Pancreas (tissue), 10 donors: ENCODE results near the gene CEP55. TPM values are rescaled to one million over a fixed set of nuclear protein-coding genes. Genes with fewer than 3 reads are reported as not detected.

Experiments used
- ATAC-seq, 4 donors: fragments of 200-7000 bp; cut with Tn5 transposase; one replicate each; pipeline versions ENCODE4 v1.8.0 to v1.9.1; 2020; ENCODE audit warnings: mild to moderate bottlenecking in 4 of 4, moderate library complexity in 4 of 4
- DNase-seq, 6 donors: peaks; one replicate each; pipeline ENCODE4 v3.0.0-alpha.2; 2020
- FAIRE-seq: peaks from 2 replicates; lab custom pipeline; 2012; peaks lifted over from hg19 to GRCh38; lab: Jason Lieb, UNC
- H3K27ac ChIP-seq, 4 donors: fragments of 200-600 bp; sonication (generic); 1 replicate in 3 of 4; 2 replicates in 1 of 4; pipeline versions ENCODE4 v1.5.0 to v1.8.0; 2020
- H3K27me3 ChIP-seq, 4 donors: fragments of 200-600 bp; one replicate each; pipeline ENCODE4 v1.8.0; 2021
- H3K36me3 ChIP-seq, 3 donors: fragments of 200-600 bp; sonication (generic) in 1 of 3; one replicate each; pipeline versions ENCODE4 v1.5.0 to v1.8.0; 2020 to 2021
- H3K4me1 ChIP-seq, 3 donors: fragments of 200-600 bp; one replicate each; pipeline ENCODE4 v1.8.0; 2021
- H3K4me3 ChIP-seq, 4 donors: fragments of 200-600 bp; sonication (generic) in 2 of 4; one replicate each; pipeline versions ENCODE4 v1.5.0 to v1.8.0; 2020 to 2021
- H3K9me3 ChIP-seq, 4 donors: fragments of 200-600 bp; one replicate each; pipeline ENCODE4 v1.8.0; 2021
- WGBS, 2 donors: extraction: QIAGEN DNeasy Blood & Tissue Kit; methylation state at CpG; one replicate each; pipeline ENCODE4 v1.1.7; 2013; 5-methylcytosine and 5-hydroxymethylcytosine counted together
- intact Hi-C, 3 donors: fragments of 100-400 bp; cut with DNase I; formaldehyde crosslinking; loops; one replicate each; pipeline versions ENCODE4 v1.11.1 to v1.14.2; 2022
- polyA plus RNA-seq, 2 donors: library from polyadenylated mRNA; stranded (reverse); fragments of 200-250 nt; gene quantifications; one replicate each; pipeline ENCODE4 v1.2.3, GENCODE V29; 2013
- total RNA-seq, 6 donors: library from RNA; stranded (reverse); fragmentation: NEBNext Ultra II Directional in 4 of 6; extraction: Animal tissue kit (Norgen Biotek cat#: 25700) in 4 of 6; gene quantifications; one replicate each; pipeline versions ENCODE4 v1.2.1 to v1.2.4, GENCODE V29; 2021 to 2023
- TF ChIP-seq, protein P1 (sequence below), 4 donors: fragments of 200-600 bp; sonication (generic) in 3 of 4; IDR thresholded peaks; one replicate each; pipeline versions ENCODE4 v1.5.0 to v1.8.0; 2021; ENCODE audit warnings: antibody characterized with exemption in 4 of 4
- donor health status: healthy with polysubstance abuse.
- donor health status: DM: no; HTN: no; CAD: no; lungs with moderate emphysema.
- donor health status: DM: no; HTN: no; CAD: no.
- donor health status: control.
- donor health status: control.
- donor health status: Bipolar disorder and iron deficiency.
- donor health status: DM: yes; HTN: yes; CAD: no.
- donor health status: DM: no; HTN: no; CAD: no.
- donor health status: DM: no; HTN: no; CAD: no.
- donor health status: DM: yes; HTN: yes; CAD: no.

Gene CEP55
- total and polyA plus RNA-seq, 8 donors: 0.07 to 0.94 (median 0.25) TPM; not detected in 1

DNA sequence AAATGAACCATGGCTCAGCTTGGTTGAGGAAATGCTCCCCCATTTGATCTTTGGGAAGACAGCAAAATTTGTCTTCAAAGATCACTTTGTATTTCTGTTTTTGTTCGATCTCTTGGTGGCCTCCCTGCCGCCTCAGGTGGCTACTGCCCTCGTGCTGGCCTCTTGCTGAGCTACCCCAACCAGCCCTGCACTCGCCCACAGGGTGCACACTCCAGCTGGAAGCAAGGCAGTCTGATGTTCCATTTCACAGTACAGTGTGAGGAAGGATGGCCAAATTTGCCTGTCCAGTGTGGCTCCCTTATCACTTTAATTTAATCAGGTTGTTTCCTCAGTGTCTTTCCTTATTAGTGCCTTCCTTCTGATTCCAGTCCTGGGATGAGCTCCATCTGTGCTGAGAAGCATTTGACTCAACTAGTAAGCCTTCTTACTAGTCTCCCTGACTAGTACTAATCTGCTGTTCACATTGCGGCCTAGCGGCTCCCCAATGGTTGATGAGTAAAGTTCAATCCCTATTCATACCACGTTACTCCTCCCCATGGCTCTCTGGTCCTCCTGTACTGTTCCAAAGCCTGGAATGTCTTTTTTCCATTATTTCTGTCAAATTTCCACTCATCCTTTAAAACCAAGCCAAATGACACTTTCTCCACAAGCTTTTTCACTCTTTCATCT is 22.5 kb upstream of the CEP55 start:
- no peaks in the 10 kb centered on the region for H3K36me3 ChIP-seq
- no peaks in the 10 kb centered on the region for H3K9me3 ChIP-seq
- TF ChIP-seq, protein P1, sequence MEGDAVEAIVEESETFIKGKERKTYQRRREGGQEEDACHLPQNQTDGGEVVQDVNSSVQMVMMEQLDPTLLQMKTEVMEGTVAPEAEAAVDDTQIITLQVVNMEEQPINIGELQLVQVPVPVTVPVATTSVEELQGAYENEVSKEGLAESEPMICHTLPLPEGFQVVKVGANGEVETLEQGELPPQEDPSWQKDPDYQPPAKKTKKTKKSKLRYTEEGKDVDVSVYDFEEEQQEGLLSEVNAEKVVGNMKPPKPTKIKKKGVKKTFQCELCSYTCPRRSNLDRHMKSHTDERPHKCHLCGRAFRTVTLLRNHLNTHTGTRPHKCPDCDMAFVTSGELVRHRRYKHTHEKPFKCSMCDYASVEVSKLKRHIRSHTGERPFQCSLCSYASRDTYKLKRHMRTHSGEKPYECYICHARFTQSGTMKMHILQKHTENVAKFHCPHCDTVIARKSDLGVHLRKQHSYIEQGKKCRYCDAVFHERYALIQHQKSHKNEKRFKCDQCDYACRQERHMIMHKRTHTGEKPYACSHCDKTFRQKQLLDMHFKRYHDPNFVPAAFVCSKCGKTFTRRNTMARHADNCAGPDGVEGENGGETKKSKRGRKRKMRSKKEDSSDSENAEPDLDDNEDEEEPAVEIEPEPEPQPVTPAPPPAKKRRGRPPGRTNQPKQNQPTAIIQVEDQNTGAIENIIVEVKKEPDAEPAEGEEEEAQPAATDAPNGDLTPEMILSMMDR (IDR thresholded peaks at IDR 0.05): no peak
- no peak overlapping the region for H3K4me3 ChIP-seq
- no peak overlapping the region for H3K27ac ChIP-seq
- FAIRE-seq: no peak
- intact Hi-C loops: no loop called here
- peaks cover 0 to 8% (median 0%) of the 10 kb centered on the region in 3 donors for H3K4me1 ChIP-seq
- DNase-seq: no peak
- no peak for ATAC-seq
- WGBS, 2 donors: 74 to 77% methylated on average over 7 of the region's 7 CpGs
- no peaks in the 10 kb centered on the region for H3K27me3 ChIP-seq

DNA sequence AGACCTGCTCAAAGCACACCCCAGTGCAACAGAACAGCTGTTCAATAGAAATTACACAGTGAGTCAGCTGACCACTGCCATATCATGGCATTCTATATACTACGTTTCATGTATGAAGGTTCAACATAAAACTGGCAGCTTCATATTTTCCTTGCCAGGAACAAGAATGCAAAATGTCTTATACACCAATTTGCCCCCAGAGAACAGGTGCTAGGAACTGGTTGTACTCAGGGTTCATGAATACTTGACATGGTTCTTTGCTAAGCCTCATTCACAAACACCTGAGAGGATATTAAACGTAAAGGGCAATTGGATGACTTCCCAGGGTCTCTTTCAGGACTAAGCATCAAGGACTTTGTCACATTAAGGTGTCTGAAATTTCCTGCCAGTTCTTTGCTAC is 21.2 kb upstream of the CEP55 start:
- WGBS, 2 donors: 45% methylated on average over 2 of the region's 2 CpGs
- ATAC-seq: no peak
- H3K27me3 ChIP-seq: no peaks in the 10 kb centered on the region
- DNase-seq: no peak
- H3K36me3 ChIP-seq: no peaks in the 10 kb centered on the region
- intact Hi-C loops: no loop called here
- H3K9me3 ChIP-seq: no peaks in the 10 kb centered on the region
- H3K4me1 ChIP-seq: peaks cover 0 to 8% (median 0%) of the 10 kb centered on the region in 3 donors
- TF ChIP-seq, protein P1 (IDR thresholded peaks at IDR 0.05): no peak
- H3K4me3 ChIP-seq: no peak overlapping the region
- no peak overlapping the region for H3K27ac ChIP-seq
- no peak for FAIRE-seq

GRCh38 chr10:93475871-93476270 is 20.5 kb upstream of the CEP55 start:
- H3K27ac ChIP-seq: no peak overlapping the region
- intact Hi-C loops: no loop called here
- FAIRE-seq: no peak
- TF ChIP-seq, protein P1 (IDR thresholded peaks at IDR 0.05): no peak
- no peaks in the 10 kb centered on the region for H3K36me3 ChIP-seq
- H3K4me3 ChIP-seq: no peak overlapping the region
- ATAC-seq: peak in 1 of 4 donors; percentile 50
- H3K4me1 ChIP-seq: peaks cover 0 to 5% (median 0%) of the 10 kb centered on the region in 3 donors
- WGBS, 2 donors: 52 to 67% methylated on average over 2 of the region's 2 CpGs
- no peaks in the 10 kb centered on the region for H3K27me3 ChIP-seq
- DNase-seq: no peak
- no peaks in the 10 kb centered on the region for H3K9me3 ChIP-seq

DNA sequence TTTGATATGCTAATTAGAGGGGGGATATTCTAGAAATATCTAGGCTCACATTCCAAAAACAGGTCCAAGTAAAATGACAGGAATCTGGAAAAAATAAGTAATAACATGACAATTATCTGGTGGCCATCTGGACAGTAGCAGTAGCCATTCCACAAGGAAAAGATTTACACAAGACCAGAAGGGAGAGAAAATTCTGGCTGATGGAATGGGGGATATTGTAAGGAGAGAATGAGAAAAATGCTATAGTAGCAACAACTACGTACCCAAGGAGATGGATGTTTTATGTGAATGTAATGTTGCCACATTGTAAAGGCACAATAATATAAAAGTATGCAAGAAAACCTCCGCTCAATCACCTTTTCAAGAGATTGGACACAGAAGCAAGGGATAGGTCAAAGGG is 19.7 kb upstream of the CEP55 start:
- WGBS, 2 donors: 82 to 92% methylated on average over 2 of the region's 2 CpGs
- Histone ChIP-seq H3K4me3 (no peak overlapping the region), H3K27me3 (no peaks in the 10 kb centered on the region), H3K27ac (no peak overlapping the region), H3K9me3 (no peaks in the 10 kb centered on the region), H3K4me1 (no peaks in the 10 kb centered on the region), H3K36me3 (no peaks in the 10 kb centered on the region)
- intact Hi-C loops: no loop called here
- DNase-seq (no peak), ATAC-seq (no peak), FAIRE-seq (no peak)
- TF ChIP-seq, protein P1 (IDR thresholded peaks at IDR 0.05): no peak

- FAIRE-seq (no peak), DNase-seq (no peak), ATAC-seq (no peak)
- intact Hi-C loops: no loop called here
- no peaks in the 10 kb centered on the region for H3K36me3 ChIP-seq
- H3K27ac ChIP-seq: no peak overlapping the region
- H3K4me1 ChIP-seq: no peaks in the 10 kb centered on the region
- no peaks in the 10 kb centered on the region for H3K27me3 ChIP-seq
- WGBS, 2 donors: 75 to 79% methylated on average over 6 of the region's 6 CpGs
- H3K9me3 ChIP-seq: no peaks in the 10 kb centered on the region
- no peak overlapping the region for H3K4me3 ChIP-seq
- TF ChIP-seq, protein P1 (IDR thresholded peaks at IDR 0.05): no peak
Measured at GRCh38 chr10:93478873-93479272, 17.5 kb upstream of the CEP55 start.
